SK-N-MC (cell line): ENCODE data around the gene COL6A2.

Source experiments
- EZH2 ChIP-seq: fragments of 200-600 bp; sonication (generic); IDR thresholded peaks from one replicate; pipeline ENCODE4 v1.6.1; 2017; ENCODE audit warnings: antibody characterized with exemption
- FOXP2 ChIP-seq: optimal IDR thresholded peaks from 2 replicates; pipeline ENCODE3; 2011; ENCODE audit warnings: mild to moderate bottlenecking, moderate library complexity; ENCODE audit not compliant: insufficient read depth; ENCODE audit errors: extremely low read length, control extremely low read depth
- POLR2AphosphoS5 ChIP-seq: IDR thresholded peaks from 2 replicates; pipeline ENCODE4 v1.6.1; 2012; ENCODE audit warnings: mild to moderate bottlenecking, low read depth, low read length, borderline replicate concordance

GRCh38 chr21:46051379-46051770, 46.5 kb upstream of the COL6A2 start:
- TF ChIP-seq EZH2 (no peak), POLR2AphosphoS5 (no peak), FOXP2 (no peak)
